WTC11 (cell line): ENCODE results near the gene SCYGR7.

ENCODE experiments used
- ATF1 ChIP-seq: sonication (generic); formaldehyde crosslinking; IDR thresholded peaks from 2 replicates; pipeline ENCODE4 v1.8.1; 2023; ENCODE audit warnings: mild to moderate bottlenecking, moderate library complexity, missing genetic modification reagents
- CREB1 ChIP-seq: sonication (generic); formaldehyde crosslinking; IDR thresholded peaks from 2 replicates; pipeline ENCODE4 v1.8.0; 2023; ENCODE audit warnings: mild to moderate bottlenecking, missing genetic modification reagents
- FOXJ3 ChIP-seq: sonication (generic); formaldehyde crosslinking; IDR thresholded peaks from 2 replicates; pipeline ENCODE4 v1.9.0; 2021; ENCODE audit warnings: missing genetic modification reagents, mild to moderate bottlenecking, borderline replicate concordance
- FOXK1 ChIP-seq: sonication (generic); formaldehyde crosslinking; IDR thresholded peaks from 2 replicates; pipeline ENCODE4 v1.8.0; 2022; ENCODE audit warnings: mild to moderate bottlenecking, moderate library complexity, missing genetic modification reagents
- GABPB1 ChIP-seq: sonication (generic); formaldehyde crosslinking; IDR thresholded peaks from 2 replicates; pipeline ENCODE4 v1.8.1; 2023; ENCODE audit warnings: mild to moderate bottlenecking, missing genetic modification reagents
- GTF2I ChIP-seq: fragments of 250-450 bp; sonication (Bioruptor Pico); conservative IDR thresholded peaks from 2 replicates; pipeline ENCODE4 v1.4.0; 2021; ENCODE audit warnings: mild to moderate bottlenecking
- JUN ChIP-seq: sonication (generic); formaldehyde crosslinking; IDR thresholded peaks from 2 replicates; pipeline ENCODE4 v1.8.0; 2023; ENCODE audit warnings: mild to moderate bottlenecking, missing genetic modification reagents
- NFYB ChIP-seq: sonication (generic); formaldehyde crosslinking; conservative IDR thresholded peaks from 2 replicates; pipeline ENCODE4 v1.8.0; 2022; ENCODE audit warnings: low read depth, missing genetic modification reagents
- RELA ChIP-seq: sonication (generic); formaldehyde crosslinking; IDR thresholded peaks from 2 replicates; pipeline ENCODE4 v1.8.1; 2022; ENCODE audit warnings: missing genetic modification reagents, mild to moderate bottlenecking, borderline replicate concordance
- SP1 ChIP-seq: sonication (generic); formaldehyde crosslinking; conservative IDR thresholded peaks from 2 replicates; pipeline ENCODE4 v1.8.1; 2022; ENCODE audit warnings: missing genetic modification reagents
- TF ChIP-seq, protein P1 (sequence below): fragments of 200-600 bp; IDR thresholded peaks from 2 replicates; pipeline ENCODE4 v1.8.0; 2022; ENCODE audit warnings: antibody characterized with exemption
- TF ChIP-seq, protein P2 (sequence below): sonication (generic); formaldehyde crosslinking; IDR thresholded peaks from 2 replicates; pipeline ENCODE4 v1.8.0; 2023; ENCODE audit warnings: missing genetic modification reagents
- TF ChIP-seq, protein P3 (sequence below): sonication (generic); formaldehyde crosslinking; IDR thresholded peaks from 2 replicates; pipeline ENCODE4 v1.8.1; 2023; ENCODE audit warnings: mild to moderate bottlenecking, missing genetic modification reagents
- TF ChIP-seq, protein P4 (sequence below): sonication (generic); formaldehyde crosslinking; IDR thresholded peaks from 2 replicates; pipeline ENCODE4 v1.8.0; 2022; ENCODE audit warnings: mild to moderate bottlenecking, missing genetic modification reagents

DNA sequence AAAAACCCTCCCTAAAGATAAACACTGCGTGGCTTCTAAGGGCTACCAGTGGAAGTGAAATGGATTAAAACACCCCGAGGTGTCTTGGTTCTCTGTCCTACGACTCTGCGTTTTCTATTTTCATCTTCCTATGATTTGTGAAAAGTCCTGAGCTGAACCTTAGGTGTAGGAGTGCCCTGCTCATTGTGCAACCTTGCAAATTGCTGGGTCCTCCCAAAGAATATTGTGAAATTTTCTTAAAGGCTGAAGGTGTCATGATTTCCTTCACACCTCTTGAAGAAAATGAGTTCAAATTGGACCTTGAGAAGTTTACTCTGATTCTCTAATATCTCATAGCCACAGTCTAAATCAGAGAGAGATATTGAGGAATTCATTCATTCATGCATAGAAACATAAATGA, 8.5 kb upstream of the SCYGR7 start:
- no peak for TF ChIP-seq FOXJ3 (CRISPR knock-in tag)
- TF ChIP-seq GTF2I = no peak
- TF ChIP-seq, protein P1, sequence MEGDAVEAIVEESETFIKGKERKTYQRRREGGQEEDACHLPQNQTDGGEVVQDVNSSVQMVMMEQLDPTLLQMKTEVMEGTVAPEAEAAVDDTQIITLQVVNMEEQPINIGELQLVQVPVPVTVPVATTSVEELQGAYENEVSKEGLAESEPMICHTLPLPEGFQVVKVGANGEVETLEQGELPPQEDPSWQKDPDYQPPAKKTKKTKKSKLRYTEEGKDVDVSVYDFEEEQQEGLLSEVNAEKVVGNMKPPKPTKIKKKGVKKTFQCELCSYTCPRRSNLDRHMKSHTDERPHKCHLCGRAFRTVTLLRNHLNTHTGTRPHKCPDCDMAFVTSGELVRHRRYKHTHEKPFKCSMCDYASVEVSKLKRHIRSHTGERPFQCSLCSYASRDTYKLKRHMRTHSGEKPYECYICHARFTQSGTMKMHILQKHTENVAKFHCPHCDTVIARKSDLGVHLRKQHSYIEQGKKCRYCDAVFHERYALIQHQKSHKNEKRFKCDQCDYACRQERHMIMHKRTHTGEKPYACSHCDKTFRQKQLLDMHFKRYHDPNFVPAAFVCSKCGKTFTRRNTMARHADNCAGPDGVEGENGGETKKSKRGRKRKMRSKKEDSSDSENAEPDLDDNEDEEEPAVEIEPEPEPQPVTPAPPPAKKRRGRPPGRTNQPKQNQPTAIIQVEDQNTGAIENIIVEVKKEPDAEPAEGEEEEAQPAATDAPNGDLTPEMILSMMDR = no peak
- no peak for TF ChIP-seq CREB1 (CRISPR knock-in tag)
- no peak for TF ChIP-seq GABPB1 (CRISPR knock-in tag)
- TF ChIP-seq ATF1 (CRISPR knock-in tag) = no peak
- TF ChIP-seq JUN (CRISPR knock-in tag) = no peak
- TF ChIP-seq, protein P2, sequence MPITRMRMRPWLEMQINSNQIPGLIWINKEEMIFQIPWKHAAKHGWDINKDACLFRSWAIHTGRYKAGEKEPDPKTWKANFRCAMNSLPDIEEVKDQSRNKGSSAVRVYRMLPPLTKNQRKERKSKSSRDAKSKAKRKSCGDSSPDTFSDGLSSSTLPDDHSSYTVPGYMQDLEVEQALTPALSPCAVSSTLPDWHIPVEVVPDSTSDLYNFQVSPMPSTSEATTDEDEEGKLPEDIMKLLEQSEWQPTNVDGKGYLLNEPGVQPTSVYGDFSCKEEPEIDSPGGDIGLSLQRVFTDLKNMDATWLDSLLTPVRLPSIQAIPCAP (CRISPR knock-in tag) = no peak
- TF ChIP-seq, protein P3, sequence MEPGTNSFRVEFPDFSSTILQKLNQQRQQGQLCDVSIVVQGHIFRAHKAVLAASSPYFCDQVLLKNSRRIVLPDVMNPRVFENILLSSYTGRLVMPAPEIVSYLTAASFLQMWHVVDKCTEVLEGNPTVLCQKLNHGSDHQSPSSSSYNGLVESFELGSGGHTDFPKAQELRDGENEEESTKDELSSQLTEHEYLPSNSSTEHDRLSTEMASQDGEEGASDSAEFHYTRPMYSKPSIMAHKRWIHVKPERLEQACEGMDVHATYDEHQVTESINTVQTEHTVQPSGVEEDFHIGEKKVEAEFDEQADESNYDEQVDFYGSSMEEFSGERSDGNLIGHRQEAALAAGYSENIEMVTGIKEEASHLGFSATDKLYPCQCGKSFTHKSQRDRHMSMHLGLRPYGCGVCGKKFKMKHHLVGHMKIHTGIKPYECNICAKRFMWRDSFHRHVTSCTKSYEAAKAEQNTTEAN (CRISPR knock-in tag) = no peak
- no peak for TF ChIP-seq SP1 (CRISPR knock-in tag)
- TF ChIP-seq RELA = no peak
- TF ChIP-seq FOXK1 = no peak
- TF ChIP-seq, protein P4, sequence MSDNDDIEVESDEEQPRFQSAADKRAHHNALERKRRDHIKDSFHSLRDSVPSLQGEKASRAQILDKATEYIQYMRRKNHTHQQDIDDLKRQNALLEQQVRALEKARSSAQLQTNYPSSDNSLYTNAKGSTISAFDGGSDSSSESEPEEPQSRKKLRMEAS (CRISPR knock-in tag) = no peak
- no peak for TF ChIP-seq NFYB (CRISPR knock-in tag)
